Nephron progenitor cell (in vitro differentiated cells): ENCODE data around the gene RAB1B.

Experiments
- DNase-seq: peaks from one replicate; pipeline ENCODE4 v3.0.0; 2021
- H3K27ac Mint-ChIP-seq: 2 replicates; pipeline ENCODE4 v1.8.0; 2021; ENCODE audit warnings: mild to moderate bottlenecking, moderate library complexity, mixed read lengths
- H3K27me3 Mint-ChIP-seq: 2 replicates; pipeline ENCODE4 v1.8.0; 2021; ENCODE audit warnings: mild to moderate bottlenecking, low read depth, mixed read lengths; ENCODE audit not compliant: poor library complexity
- H3K36me3 Mint-ChIP-seq: 2 replicates; pipeline ENCODE4 v1.8.0; 2021; ENCODE audit warnings: low read depth, mixed read lengths
- H3K4me1 Mint-ChIP-seq: 2 replicates; pipeline ENCODE4 v1.8.0; 2021; ENCODE audit warnings: mixed read lengths
- H3K4me3 Mint-ChIP-seq: 2 replicates; pipeline ENCODE4 v1.8.0; 2021; ENCODE audit warnings: mild to moderate bottlenecking, moderate library complexity, mixed read lengths
- H3K9me3 Mint-ChIP-seq: 2 replicates; pipeline ENCODE4 v1.8.0; 2021; ENCODE audit warnings: mild to moderate bottlenecking, moderate library complexity, mixed read lengths
- CTCF ChIP-seq: fragments of 200-600 bp; sonication (generic); IDR thresholded peaks from 2 replicates; pipeline ENCODE4 v1.5.0; 2021; ENCODE audit warnings: antibody characterized with exemption

RAB1B gene

DNA sequence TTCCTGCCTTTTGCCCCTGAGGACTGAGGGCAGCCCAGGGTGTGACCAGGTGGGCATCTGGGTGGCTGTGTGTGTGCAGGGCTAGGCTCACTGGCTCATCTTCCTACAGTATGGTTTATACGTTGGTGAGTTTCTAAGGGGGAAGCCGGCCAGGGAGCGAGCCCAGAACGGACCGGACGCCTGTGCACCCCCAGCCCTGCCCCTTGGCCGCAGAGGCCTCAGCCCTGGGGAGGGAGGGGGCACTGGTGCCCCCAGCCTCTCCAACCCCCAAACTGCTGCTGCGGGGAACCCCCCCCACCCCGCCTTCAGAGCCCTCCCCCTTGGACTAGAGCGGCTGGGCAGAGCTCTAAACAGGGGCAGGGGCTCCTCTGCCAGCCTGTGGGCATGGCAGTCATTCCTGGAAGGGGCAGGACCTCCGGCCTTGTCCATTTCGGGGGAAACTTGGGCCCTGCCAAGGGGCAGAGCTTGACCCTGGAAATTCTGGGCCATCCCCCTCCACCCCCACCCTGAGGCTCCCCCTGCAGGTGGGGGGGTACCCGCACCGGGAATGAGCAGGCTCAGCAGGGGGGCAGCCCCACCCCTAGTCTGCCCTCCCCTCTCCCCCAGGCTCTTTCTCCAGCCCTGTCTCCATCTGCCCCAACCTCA lies 15.1 kb downstream of the RAB1B start:
- no peak overlapping the region for H3K4me3 Mint-ChIP-seq
- H3K27ac Mint-ChIP-seq: no peak overlapping the region
- H3K4me1 Mint-ChIP-seq: peaks cover 50% of the 10 kb centered on the region
- peaks cover 22% of the 10 kb centered on the region for H3K27me3 Mint-ChIP-seq
- no peaks in the 10 kb centered on the region for H3K9me3 Mint-ChIP-seq
- no peaks in the 10 kb centered on the region for H3K36me3 Mint-ChIP-seq
- DNase-seq: no peak
- no peak for TF ChIP-seq CTCF

DNA sequence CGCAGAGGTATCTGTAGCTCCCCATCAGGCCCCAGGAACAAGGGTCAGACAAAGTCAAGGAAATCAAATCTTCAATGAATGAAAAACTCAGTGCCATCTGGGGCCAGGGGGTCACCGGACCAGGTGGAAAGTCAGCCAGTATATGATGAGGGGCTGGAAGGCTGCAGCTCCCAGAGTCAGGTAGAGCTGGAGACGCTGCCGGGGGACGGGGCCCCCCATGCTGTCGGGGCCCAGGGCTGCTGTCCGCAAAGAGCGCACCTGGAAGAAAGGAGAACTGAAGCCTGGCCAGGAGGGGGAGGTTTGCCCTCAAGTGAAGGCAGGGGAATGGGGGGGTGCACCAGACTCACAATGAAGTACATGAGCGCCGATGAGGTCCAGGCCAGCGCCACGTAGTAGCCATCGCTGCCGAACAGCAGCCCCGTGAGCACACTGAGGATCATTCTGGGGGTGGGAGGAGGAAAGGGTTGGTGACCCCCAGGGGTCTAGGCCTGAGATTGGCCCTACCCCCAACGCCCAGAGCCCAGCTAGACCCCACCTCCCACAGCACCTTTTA lies 16.2 kb downstream of the RAB1B start:
- Mint-ChIP-seq H3K9me3 (no peaks in the 10 kb centered on the region), H3K36me3 (no peaks in the 10 kb centered on the region), H3K27me3 (peaks cover 21% of the 10 kb centered on the region), H3K27ac (no peak overlapping the region), H3K4me1 (peaks cover 47% of the 10 kb centered on the region), H3K4me3 (no peak overlapping the region)
- TF ChIP-seq CTCF: no peak
- DNase-seq: no peak

DNA sequence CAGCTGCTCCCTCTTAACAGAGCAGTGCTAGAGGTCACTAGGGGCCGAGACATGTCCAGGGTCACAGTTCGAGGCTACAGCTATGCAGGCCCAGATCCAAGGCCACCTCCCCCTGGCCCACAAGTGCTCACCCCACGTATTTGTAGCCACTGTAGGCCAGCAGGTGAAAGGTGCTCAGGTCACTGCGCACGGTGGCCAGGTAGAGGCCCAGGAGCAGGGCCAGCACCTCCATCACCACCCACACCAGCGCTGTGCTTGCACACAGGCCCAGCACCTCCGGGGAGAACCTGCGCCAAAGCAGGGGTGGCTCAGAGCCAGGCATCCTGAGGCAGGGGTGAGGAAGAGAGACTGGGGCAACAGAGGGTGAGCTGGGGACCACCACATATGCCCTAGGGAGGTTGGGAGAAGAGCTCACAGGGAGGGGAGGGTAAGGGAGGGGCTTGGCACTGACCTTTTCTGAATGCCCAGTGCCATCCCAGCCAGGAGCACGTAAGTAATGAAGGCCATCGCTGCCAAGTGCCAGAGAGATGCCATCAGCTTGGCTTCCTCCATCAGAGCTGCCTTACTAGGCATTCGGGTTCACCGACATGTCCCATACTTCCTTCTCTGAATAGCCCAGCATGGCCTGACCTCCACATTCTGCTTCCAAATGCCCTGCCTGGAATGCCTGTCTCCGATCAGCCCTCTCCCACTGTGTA lies 17.0 kb downstream of the RAB1B start:
- no peak for DNase-seq
- TF ChIP-seq CTCF: no peak
- Mint-ChIP-seq H3K4me1 (peaks cover 53% of the 10 kb centered on the region), H3K9me3 (no peaks in the 10 kb centered on the region), H3K4me3 (no peak overlapping the region), H3K27me3 (peaks cover 22% of the 10 kb centered on the region), H3K36me3 (no peaks in the 10 kb centered on the region), H3K27ac (no peak overlapping the region)

- no peaks in the 10 kb centered on the region for H3K36me3 Mint-ChIP-seq
- peaks cover 30% of the 10 kb centered on the region for H3K27me3 Mint-ChIP-seq
- H3K4me1 Mint-ChIP-seq: peaks cover 50% of the 10 kb centered on the region
- no peak overlapping the region for H3K27ac Mint-ChIP-seq
- no peaks in the 10 kb centered on the region for H3K9me3 Mint-ChIP-seq
- DNase-seq: no peak
- peak overlapping the region; percentile 44 for H3K4me3 Mint-ChIP-seq
- TF ChIP-seq CTCF: no peak
Measured at GRCh38 chr11:66286699-66287098, 18.3 kb downstream of the RAB1B start.

DNA sequence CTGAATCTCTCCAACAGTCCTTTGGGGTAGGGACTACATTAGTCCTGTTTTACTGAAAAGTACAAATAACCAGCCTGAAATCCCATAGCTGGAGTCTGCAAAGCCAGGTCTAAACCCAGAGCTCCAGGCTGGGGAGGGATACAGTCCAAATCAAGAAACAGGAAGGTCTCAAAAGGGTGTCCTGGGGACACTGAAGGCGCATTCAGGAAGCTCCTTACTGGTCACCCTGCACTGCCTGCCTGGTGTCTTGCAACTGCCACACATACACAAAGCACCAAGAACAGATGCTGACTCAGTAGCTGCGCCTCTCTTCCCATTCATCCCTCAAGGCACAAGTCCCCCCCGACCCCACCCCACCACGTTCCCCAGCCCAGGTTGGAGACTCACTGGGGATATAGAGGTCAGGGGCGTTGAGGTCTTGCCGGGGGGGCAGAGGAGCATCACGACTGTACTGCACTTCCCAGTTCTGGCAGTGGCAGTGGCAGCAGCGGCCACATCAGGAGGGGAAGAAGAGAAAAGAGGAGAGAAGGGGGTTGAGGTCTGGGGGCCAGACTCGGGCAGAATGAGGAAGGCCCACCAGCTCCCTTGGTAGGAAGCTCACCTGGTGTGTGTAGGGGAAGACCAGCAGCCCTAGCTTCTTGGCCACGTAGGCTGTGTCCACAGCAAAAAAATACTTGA lies 18.9 kb downstream of the RAB1B start:
- Mint-ChIP-seq H3K36me3 (no peaks in the 10 kb centered on the region), H3K9me3 (no peaks in the 10 kb centered on the region), H3K27ac (peak overlapping the region; percentile 66), H3K4me1 (peaks cover 44% of the 10 kb centered on the region), H3K4me3 (peak overlapping the region; percentile 94), H3K27me3 (peaks cover 31% of the 10 kb centered on the region)
- no peak for TF ChIP-seq CTCF
- no peak for DNase-seq
